ENCODE measurements around the gene MCM3.

DNA sequence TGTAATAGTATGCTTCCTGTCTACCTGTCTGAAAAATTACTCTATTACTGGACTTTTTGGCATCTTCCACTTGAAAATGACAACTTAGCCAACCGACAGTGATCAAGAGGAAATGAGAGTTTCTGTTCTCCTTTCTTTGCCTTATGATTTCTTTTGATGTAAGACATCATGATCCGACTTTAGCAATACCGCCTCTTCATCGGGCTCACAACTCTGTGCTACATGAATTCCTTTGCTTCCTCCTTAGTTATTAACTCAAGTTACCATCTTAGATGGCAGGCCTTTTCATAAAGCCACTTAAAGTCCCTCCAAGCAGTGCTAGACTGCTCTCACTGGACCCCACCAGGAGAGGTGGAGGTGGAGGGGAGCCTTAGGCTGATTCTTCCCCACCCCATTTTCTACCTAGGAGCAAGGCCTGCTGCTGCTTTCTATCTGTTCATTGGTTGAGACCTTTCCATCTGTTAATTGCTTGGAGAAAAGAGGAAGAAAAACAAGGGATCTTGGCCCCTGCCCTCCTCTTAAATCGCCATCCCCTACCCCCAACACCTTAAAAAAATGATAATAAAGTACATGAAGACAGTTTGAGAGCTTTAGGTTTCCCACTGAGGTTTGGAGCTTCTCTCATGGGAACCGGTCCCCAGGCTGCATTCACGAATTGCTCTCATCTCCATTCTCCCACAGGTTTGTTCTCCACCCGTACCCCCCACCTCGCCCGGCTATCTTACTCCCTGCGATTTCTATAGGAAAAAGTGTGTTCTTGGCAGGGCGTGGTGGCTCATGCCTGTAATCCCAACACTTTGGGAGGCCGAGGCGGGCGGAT, 21.6 kb upstream of the MCM3 start:
- no peak for TF ChIP-seq POLR2A (IDR thresholded peaks at IDR 0.05)
- TF ChIP-seq, protein P1, sequence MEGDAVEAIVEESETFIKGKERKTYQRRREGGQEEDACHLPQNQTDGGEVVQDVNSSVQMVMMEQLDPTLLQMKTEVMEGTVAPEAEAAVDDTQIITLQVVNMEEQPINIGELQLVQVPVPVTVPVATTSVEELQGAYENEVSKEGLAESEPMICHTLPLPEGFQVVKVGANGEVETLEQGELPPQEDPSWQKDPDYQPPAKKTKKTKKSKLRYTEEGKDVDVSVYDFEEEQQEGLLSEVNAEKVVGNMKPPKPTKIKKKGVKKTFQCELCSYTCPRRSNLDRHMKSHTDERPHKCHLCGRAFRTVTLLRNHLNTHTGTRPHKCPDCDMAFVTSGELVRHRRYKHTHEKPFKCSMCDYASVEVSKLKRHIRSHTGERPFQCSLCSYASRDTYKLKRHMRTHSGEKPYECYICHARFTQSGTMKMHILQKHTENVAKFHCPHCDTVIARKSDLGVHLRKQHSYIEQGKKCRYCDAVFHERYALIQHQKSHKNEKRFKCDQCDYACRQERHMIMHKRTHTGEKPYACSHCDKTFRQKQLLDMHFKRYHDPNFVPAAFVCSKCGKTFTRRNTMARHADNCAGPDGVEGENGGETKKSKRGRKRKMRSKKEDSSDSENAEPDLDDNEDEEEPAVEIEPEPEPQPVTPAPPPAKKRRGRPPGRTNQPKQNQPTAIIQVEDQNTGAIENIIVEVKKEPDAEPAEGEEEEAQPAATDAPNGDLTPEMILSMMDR (IDR thresholded peaks at IDR 0.05): no peak
